ENCODE data around the gene MELTF. TPM values are rescaled to one million over a fixed set of nuclear protein-coding genes. Genes with fewer than 3 reads are reported as not detected.

Gene MELTF
- polyA plus RNA-seq, 1 donor from 2014 or later = 0.09 TPM

GRCh38 chr3:196991581-196992460, 37.8 kb downstream of the MELTF start:
- Histone ChIP-seq H3K4me3 (ENCODE audit: low read length) (no peak overlapping the region), H2AFZ (ENCODE audit: low read depth, low read length) (no peak overlapping the region), H3K27ac (ENCODE audit: low read length) (no peak overlapping the region), H3K36me3 (ENCODE audit: insufficient read depth, low read length) (no peaks in the 10 kb centered on the region), H3K4me2 (ENCODE audit: low read length) (no peak overlapping the region), H3K9me3 (ENCODE audit: low read length) (no peaks in the 10 kb centered on the region), H3K79me2 (replicated peaks; ENCODE audit: insufficient read depth, low read length) (no peaks in the 10 kb centered on the region), H3K9me2 (ENCODE audit: insufficient read depth, low read length) (no peaks in the 10 kb centered on the region), H3K27me3 (ENCODE audit: insufficient read depth, low read depth, low read length) (no peaks in the 10 kb centered on the region), H3K9ac (ENCODE audit: low read length) (no peak overlapping the region), H3F3A (ENCODE audit: insufficient read depth, low read length, poor library complexity, severe bottlenecking) (no peaks in the 10 kb centered on the region), H4K20me1 (ENCODE audit: insufficient read depth) (no peaks in the 10 kb centered on the region)
- TF ChIP-seq POLR2AphosphoS5 (IDR thresholded peaks at IDR 0.05) = no peak
- TF ChIP-seq MXI1 (conservative IDR thresholded peaks at IDR 0.05; ENCODE audit: poor library complexity, severe bottlenecking) = no peak
- no peak for TF ChIP-seq CTCF (IDR thresholded peaks at IDR 0.05; ENCODE audit: poor library complexity, severe bottlenecking)
- TF ChIP-seq EP300 (conservative IDR thresholded peaks at IDR 0.05; ENCODE audit: poor library complexity, severe bottlenecking) = no peak
- TF ChIP-seq REST (IDR thresholded peaks at IDR 0.05; ENCODE audit: borderline replicate concordance) = no peak
- no peak for TF ChIP-seq EZH2 (IDR thresholded peaks at IDR 0.05; ENCODE audit: borderline replicate concordance, insufficient read depth, low read length, poor library complexity, severe bottlenecking)
- TF ChIP-seq TAF1 (IDR thresholded peaks at IDR 0.05; ENCODE audit: low read depth) = no peak
- TF ChIP-seq RAD21 (conservative IDR thresholded peaks at IDR 0.05) = no peak
- TF ChIP-seq SMC3 (conservative IDR thresholded peaks at IDR 0.05; ENCODE audit: poor library complexity) = no peak

DNA sequence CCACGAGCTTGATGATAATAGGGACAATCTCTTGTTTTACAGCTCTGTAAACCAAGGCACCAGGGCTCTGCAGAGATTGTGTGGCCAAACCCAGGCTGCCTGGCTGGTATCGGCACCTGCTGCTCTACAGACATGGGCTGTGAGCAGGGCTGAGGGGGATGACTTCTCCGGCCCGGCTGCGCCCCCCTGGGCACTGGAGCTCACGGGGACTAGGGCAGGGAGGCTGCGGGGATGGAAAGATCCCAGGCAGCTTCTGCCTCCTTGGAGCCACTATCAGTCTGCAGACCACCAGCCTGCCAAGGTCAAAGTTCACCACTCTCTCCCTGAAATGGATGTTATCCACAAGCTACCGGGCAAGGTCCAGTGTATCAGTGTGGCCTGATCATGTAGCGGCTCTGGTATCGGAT, 39.0 kb downstream of the MELTF start:
- Histone ChIP-seq H4K20me1 (ENCODE audit: insufficient read depth) (no peaks in the 10 kb centered on the region), H2AFZ (ENCODE audit: low read depth, low read length) (no peak overlapping the region), H3K36me3 (ENCODE audit: insufficient read depth, low read length) (no peaks in the 10 kb centered on the region), H3K9me3 (ENCODE audit: low read length) (no peaks in the 10 kb centered on the region), H3K27me3 (ENCODE audit: insufficient read depth, low read depth, low read length) (no peaks in the 10 kb centered on the region), H3K79me2 (replicated peaks; ENCODE audit: insufficient read depth, low read length) (no peaks in the 10 kb centered on the region), H3K9me2 (ENCODE audit: insufficient read depth, low read length) (no peaks in the 10 kb centered on the region), H3K9ac (ENCODE audit: low read length) (no peak overlapping the region), H3K4me3 (ENCODE audit: low read length) (no peak overlapping the region), H3K4me2 (ENCODE audit: low read length) (no peak overlapping the region), H3K27ac (ENCODE audit: low read length) (no peak overlapping the region), H3F3A (ENCODE audit: insufficient read depth, low read length, poor library complexity, severe bottlenecking) (no peaks in the 10 kb centered on the region)
- TF ChIP-seq EZH2 (IDR thresholded peaks at IDR 0.05; ENCODE audit: borderline replicate concordance, insufficient read depth, low read length, poor library complexity, severe bottlenecking) = no peak
